KG1 (cell line): ENCODE results near the gene FUT6.

Source experiments
- DNase-seq: peaks from one replicate; lab custom pipeline; 2025; lab: John Stamatoyannopoulos, UW

FUT6 gene

GRCh38 chr19:5827891-5828660 lies 11.4 kb downstream of the FUT6 start:
- DNase-seq = peak; percentile 97

GRCh38 chr19:5827342-5827890 lies 12.1 kb downstream of the FUT6 start:
- no peak for DNase-seq

DNA sequence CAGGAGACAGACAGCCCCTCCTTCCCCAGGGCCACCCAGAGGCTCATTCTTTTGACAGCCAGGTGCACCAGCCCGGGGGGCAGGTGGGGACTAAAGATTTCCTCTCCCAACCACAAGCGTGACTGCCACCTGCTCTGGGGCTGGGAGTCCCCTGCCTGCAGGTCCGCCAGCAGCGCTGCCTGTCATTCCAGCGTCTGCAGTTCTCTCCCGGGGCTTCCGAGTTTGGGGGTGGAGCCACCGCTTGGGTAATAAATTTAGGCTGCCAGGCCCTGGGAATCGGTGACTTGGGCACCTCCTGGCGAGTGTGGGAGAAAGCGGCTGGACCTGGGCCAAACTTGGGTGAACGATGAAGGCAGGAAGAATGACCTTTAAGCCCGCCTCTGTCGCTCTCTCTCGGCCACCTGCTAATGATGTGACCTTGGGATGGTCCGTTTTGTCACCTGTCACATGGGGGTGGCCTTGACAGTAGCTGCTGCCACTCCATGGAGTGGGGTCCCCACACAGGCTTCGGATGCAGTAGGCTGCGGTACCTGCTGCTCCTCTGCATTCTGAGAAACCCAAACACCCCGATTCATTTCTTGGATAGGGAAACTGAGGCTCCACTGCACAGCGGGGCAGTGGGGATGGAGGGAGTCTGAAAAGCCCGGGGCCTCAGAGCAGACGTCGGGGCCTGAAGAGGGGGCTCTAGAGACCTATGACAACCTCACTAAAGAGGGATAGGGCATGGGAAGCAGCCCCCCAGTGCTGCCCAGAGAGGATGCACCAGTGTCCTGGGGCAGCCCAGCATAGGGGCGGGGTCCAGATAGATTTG lies 12.8 kb downstream of the FUT6 start:
- no peak for DNase-seq

DNA sequence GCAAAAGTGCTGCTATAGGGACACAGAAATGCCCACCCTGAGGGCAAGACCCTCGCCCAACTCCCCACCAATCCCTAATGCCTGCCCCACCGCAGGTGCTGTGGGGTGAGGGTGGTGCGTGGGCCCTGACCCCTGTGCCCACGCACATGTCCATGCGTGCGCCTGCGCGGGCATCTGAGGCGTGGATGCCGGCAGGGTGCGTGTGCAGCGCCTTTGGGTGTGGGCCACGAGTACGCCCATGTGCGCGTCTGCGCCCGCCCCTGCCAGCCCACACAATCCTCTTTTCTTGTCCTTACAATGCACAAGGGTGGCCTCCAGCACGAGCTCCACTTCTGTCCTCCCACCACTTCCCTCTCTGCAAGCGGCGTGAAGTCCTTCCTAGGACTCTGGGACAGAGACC lies 14.3 kb downstream of the FUT6 start:
- DNase-seq = no peak

- no peak for DNase-seq
Observed at GRCh38 chr19:5824751-5825150, 14.8 kb downstream of the FUT6 start.

- no peak for DNase-seq
Observed at GRCh38 chr19:5823579-5824281, 15.8 kb downstream of the FUT6 start.

- no peak for DNase-seq
Observed at GRCh38 chr19:5822181-5822844, 17.2 kb downstream of the FUT6 start.

DNA sequence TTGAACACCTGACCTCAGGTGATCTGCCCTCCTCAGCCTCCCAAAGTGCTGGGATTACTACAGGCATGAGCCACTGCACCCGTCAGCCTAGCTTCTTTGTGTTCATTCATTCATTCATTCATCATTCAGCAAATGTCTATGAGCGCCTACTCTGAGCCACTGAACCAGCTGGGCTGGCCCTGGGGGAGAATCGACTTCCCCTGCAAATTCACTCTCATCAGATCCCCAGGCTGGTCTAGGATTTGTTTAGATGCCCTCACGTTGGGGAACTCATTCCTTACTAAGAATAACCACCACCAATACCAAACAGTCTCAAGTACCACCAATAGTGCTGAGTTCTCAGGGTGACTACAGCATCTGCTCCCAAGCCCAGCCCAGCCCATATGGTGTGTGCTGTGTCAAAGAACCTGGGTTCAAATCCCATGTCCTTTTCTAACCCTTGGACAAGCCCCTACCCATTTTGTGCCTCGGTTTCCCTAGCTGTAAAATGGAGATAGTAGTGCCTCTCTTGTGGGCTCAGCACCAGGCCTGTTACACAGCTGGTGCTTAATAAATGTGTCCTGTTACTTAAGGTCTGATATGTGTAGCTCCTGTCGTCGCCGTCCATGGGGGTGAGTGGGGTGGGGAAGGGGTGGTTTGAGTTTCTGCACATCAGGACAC lies 17.9 kb downstream of the FUT6 start:
- DNase-seq = no peak

- no peak for DNase-seq
Observed at GRCh38 chr19:5820785-5821184, 18.7 kb downstream of the FUT6 start.

- no peak for DNase-seq
Observed at GRCh38 chr19:5818594-5818993, 20.9 kb downstream of the FUT6 start.

GRCh38 chr19:5817218-5817617 lies 22.3 kb downstream of the FUT6 start:
- DNase-seq = no peak

- no peak for DNase-seq
Observed at GRCh38 chr19:5814852-5815246, 24.7 kb downstream of the FUT6 start.

GRCh38 chr19:5814123-5814851 lies 25.2 kb downstream of the FUT6 start:
- DNase-seq = no peak

GRCh38 chr19:5811117-5811516 lies 28.4 kb downstream of the FUT6 start:
- DNase-seq = no peak

- DNase-seq = no peak
Observed at GRCh38 chr19:5809469-5809868, 30.0 kb downstream of the FUT6 start.

- no peak for DNase-seq
Observed at GRCh38 chr19:5809053-5809452, 30.4 kb downstream of the FUT6 start.

- DNase-seq = no peak
Observed at GRCh38 chr19:5808120-5808816, 31.2 kb downstream of the FUT6 start.

- DNase-seq = no peak
Observed at GRCh38 chr19:5806905-5807304, 32.6 kb downstream of the FUT6 start.

GRCh38 chr19:5806133-5806489 lies 33.4 kb downstream of the FUT6 start:
- no peak for DNase-seq

- peak; percentile 2 for DNase-seq
Observed at GRCh38 chr19:5805462-5806132, 33.9 kb downstream of the FUT6 start.
